ENCODE data around the gene SNX11.

Gene SNX11

DNA sequence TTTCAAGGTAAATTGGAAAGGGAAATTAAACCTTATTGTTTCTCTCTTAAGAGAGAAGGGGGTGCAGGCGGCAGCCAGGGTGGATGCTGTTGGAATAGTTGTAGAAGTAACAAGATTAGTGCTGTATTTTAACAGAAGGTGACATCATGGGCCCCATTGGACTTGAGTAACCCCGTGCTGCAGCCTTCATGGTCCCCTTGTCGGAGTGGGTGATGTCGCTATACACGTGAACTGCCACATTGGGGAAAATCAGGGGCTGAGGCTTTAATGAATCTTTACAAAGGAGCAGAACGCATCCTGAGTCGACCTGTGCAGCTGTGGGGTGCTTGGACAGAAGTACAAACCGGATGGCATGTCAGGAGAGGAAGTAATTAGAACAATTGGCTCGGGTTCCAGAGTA lies 3.2 kb downstream of the SNX11 start:
- ChIA-PET POLR2A (interaction anchor here (0.6 kb wide), 1 partner anchor 85 kb away, joined by 4 read pairs; no protein-coding TSS in a partner anchor), CTCF (interaction anchor here (0.7 kb wide), 1 partner anchor 205 kb away, joined by 4 read pairs; no protein-coding TSS in a partner anchor)
- Histone ChIP-seq H3K27ac (ENCODE audit: extremely low read depth, low read depth, low read length) (no peak overlapping the region), H3K4me3 (ENCODE audit: low read depth, low read length) (no peak overlapping the region), H3K4me1 (ENCODE audit: control insufficient read depth, insufficient read depth, low read length) (peaks cover 8% of the 10 kb centered on the region), H3K9me3 (ENCODE audit: control insufficient read depth, insufficient read depth, low read depth, low read length) (no peaks in the 10 kb centered on the region), H3K36me3 (ENCODE audit: control insufficient read depth in 2 of 2, insufficient read depth in 1 of 2, low read length in 2 of 2) (peaks cover 19% of the 10 kb centered on the region in 2 experiments)
- TF ChIP-seq ZNF24 (tag by site-specific recombination; IDR thresholded peaks at IDR 0.05) (no peak), ZNF350 (tag by site-specific recombination; IDR thresholded peaks at IDR 0.05) (no peak), ZNF138 (tag by site-specific recombination; IDR thresholded peaks at IDR 0.05; ENCODE audit: borderline replicate concordance) (no peak), ZNF501 (tag by site-specific recombination; IDR thresholded peaks at IDR 0.05) (no peak), PRDM1 (tag by site-specific recombination; IDR thresholded peaks at IDR 0.05) (0 out of 2 replicates have a peak, but pooled peaks have one; percentile 15), GLI4 (tag by site-specific recombination; IDR thresholded peaks at IDR 0.05) (no peak), MEIS1 (CRISPR knock-in tag; IDR thresholded peaks at IDR 0.05; ENCODE audit: borderline replicate concordance) (no peak), SALL2 (tag by site-specific recombination; IDR thresholded peaks at IDR 0.05; ENCODE audit: borderline replicate concordance) (no peak), ZNF404 (tag by site-specific recombination; IDR thresholded peaks at IDR 0.05) (no peak), ZSCAN30 (tag by site-specific recombination; IDR thresholded peaks at IDR 0.05) (no peak), ZFP37 (tag by site-specific recombination; IDR thresholded peaks at IDR 0.05) (no peak), ZNF707 (tag by site-specific recombination; IDR thresholded peaks at IDR 0.05) (no peak), ZNF324 (tag by site-specific recombination; IDR thresholded peaks at IDR 0.05) (no peak), ZNF629 (tag by site-specific recombination; IDR thresholded peaks at IDR 0.05) (0 out of 2 replicates have a peak, but pooled peaks have one; percentile 31), WT1 (tag by site-specific recombination; IDR thresholded peaks at IDR 0.05) (no peak), SCRT2 (tag by site-specific recombination; IDR thresholded peaks at IDR 0.05) (no peak), SP3 (tag by site-specific recombination; IDR thresholded peaks at IDR 0.05) (no peak), OSR2 (tag by site-specific recombination; IDR thresholded peaks at IDR 0.05) (no peak), ZNF660 (tag by site-specific recombination; IDR thresholded peaks at IDR 0.05) (no peak), ZNF341 (tag by site-specific recombination; IDR thresholded peaks at IDR 0.05; ENCODE audit: low read depth) (no peak)
- TF ChIP-seq, protein P1, sequence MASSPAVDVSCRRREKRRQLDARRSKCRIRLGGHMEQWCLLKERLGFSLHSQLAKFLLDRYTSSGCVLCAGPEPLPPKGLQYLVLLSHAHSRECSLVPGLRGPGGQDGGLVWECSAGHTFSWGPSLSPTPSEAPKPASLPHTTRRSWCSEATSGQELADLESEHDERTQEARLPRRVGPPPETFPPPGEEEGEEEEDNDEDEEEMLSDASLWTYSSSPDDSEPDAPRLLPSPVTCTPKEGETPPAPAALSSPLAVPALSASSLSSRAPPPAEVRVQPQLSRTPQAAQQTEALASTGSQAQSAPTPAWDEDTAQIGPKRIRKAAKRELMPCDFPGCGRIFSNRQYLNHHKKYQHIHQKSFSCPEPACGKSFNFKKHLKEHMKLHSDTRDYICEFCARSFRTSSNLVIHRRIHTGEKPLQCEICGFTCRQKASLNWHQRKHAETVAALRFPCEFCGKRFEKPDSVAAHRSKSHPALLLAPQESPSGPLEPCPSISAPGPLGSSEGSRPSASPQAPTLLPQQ (tag by site-specific recombination; IDR thresholded peaks at IDR 0.05): no peak
- TF ChIP-seq, protein P2, sequence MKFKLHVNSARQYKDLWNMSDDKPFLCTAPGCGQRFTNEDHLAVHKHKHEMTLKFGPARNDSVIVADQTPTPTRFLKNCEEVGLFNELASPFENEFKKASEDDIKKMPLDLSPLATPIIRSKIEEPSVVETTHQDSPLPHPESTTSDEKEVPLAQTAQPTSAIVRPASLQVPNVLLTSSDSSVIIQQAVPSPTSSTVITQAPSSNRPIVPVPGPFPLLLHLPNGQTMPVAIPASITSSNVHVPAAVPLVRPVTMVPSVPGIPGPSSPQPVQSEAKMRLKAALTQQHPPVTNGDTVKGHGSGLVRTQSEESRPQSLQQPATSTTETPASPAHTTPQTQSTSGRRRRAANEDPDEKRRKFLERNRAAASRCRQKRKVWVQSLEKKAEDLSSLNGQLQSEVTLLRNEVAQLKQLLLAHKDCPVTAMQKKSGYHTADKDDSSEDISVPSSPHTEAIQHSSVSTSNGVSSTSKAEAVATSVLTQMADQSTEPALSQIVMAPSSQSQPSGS (tag by site-specific recombination; IDR thresholded peaks at IDR 0.05; ENCODE audit: low read depth): peak; percentile 66; the same call in 1 of the 2 replicates
- TF ChIP-seq, protein P3, sequence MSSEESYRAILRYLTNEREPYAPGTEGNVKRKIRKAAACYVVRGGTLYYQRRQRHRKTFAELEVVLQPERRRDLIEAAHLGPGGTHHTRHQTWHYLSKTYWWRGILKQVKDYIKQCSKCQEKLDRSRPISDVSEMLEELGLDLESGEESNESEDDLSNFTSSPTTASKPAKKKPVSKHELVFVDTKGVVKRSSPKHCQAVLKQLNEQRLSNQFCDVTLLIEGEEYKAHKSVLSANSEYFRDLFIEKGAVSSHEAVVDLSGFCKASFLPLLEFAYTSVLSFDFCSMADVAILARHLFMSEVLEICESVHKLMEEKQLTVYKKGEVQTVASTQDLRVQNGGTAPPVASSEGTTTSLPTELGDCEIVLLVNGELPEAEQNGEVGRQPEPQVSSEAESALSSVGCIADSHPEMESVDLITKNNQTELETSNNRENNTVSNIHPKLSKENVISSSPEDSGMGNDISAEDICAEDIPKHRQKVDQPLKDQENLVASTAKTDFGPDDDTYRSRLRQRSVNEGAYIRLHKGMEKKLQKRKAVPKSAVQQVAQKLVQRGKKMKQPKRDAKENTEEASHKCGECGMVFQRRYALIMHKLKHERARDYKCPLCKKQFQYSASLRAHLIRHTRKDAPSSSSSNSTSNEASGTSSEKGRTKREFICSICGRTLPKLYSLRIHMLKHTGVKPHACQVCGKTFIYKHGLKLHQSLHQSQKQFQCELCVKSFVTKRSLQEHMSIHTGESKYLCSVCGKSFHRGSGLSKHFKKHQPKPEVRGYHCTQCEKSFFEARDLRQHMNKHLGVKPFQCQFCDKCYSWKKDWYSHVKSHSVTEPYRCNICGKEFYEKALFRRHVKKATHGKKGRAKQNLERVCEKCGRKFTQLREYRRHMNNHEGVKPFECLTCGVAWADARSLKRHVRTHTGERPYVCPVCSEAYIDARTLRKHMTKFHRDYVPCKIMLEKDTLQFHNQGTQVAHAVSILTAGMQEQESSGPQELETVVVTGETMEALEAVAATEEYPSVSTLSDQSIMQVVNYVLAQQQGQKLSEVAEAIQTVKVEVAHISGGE (tag by site-specific recombination; conservative IDR thresholded peaks at IDR 0.05; ENCODE audit: low read depth): peak; percentile 45
- TF ChIP-seq, protein P4, sequence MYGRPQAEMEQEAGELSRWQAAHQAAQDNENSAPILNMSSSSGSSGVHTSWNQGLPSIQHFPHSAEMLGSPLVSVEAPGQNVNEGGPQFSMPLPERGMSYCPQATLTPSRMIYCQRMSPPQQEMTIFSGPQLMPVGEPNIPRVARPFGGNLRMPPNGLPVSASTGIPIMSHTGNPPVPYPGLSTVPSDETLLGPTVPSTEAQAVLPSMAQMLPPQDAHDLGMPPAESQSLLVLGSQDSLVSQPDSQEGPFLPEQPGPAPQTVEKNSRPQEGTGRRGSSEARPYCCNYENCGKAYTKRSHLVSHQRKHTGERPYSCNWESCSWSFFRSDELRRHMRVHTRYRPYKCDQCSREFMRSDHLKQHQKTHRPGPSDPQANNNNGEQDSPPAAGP (tag by site-specific recombination; IDR thresholded peaks at IDR 0.05): no peak
- TF ChIP-seq, protein P5, sequence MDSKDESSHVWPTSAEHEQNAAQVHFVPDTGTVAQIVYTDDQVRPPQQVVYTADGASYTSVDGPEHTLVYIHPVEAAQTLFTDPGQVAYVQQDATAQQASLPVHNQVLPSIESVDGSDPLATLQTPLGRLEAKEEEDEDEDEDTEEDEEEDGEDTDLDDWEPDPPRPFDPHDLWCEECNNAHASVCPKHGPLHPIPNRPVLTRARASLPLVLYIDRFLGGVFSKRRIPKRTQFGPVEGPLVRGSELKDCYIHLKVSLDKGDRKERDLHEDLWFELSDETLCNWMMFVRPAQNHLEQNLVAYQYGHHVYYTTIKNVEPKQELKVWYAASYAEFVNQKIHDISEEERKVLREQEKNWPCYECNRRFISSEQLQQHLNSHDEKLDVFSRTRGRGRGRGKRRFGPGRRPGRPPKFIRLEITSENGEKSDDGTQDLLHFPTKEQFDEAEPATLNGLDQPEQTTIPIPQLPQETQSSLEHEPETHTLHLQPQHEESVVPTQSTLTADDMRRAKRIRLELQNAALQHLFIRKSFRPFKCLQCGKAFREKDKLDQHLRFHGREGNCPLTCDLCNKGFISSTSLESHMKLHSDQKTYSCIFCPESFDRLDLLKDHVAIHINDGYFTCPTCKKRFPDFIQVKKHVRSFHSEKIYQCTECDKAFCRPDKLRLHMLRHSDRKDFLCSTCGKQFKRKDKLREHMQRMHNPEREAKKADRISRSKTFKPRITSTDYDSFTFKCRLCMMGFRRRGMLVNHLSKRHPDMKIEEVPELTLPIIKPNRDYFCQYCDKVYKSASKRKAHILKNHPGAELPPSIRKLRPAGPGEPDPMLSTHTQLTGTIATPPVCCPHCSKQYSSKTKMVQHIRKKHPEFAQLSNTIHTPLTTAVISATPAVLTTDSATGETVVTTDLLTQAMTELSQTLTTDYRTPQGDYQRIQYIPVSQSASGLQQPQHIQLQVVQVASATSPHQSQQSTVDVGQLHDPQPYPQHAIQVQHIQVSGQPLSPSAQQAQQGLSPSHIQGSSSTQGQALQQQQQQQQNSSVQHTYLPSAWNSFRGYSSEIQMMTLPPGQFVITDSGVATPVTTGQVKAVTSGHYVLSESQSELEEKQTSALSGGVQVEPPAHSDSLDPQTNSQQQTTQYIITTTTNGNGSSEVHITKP (tag by site-specific recombination; IDR thresholded peaks at IDR 0.05): no peak
- TF ChIP-seq, protein P6, sequence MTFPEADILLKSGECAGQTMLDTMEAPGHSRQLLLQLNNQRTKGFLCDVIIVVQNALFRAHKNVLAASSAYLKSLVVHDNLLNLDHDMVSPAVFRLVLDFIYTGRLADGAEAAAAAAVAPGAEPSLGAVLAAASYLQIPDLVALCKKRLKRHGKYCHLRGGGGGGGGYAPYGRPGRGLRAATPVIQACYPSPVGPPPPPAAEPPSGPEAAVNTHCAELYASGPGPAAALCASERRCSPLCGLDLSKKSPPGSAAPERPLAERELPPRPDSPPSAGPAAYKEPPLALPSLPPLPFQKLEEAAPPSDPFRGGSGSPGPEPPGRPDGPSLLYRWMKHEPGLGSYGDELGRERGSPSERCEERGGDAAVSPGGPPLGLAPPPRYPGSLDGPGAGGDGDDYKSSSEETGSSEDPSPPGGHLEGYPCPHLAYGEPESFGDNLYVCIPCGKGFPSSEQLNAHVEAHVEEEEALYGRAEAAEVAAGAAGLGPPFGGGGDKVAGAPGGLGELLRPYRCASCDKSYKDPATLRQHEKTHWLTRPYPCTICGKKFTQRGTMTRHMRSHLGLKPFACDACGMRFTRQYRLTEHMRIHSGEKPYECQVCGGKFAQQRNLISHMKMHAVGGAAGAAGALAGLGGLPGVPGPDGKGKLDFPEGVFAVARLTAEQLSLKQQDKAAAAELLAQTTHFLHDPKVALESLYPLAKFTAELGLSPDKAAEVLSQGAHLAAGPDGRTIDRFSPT (tag by site-specific recombination; IDR thresholded peaks at IDR 0.05): no peak
